ENCODE results near the gene SVBP. TPM values are rescaled to one million over a fixed set of nuclear protein-coding genes. Genes with fewer than 3 reads are reported as not detected.

SVBP gene
- total and polyA plus RNA-seq, 2 donors (not counting 1 experiment from before 2014, with no cell fraction given) = 12.6 to 21.9 TPM

GRCh38 chr1:42841010-42841409 lies 23.8 kb upstream of the SVBP start:
- CTCF ChIA-PET = no interaction called here
- POLR2A ChIA-PET = no interaction called here
- Histone ChIP-seq H3K27ac (ENCODE audit: low read length in 2 of 2) (no peak overlapping the region), H4K20me1 (ENCODE audit: control insufficient read depth, insufficient read depth, low read length, poor library complexity, severe bottlenecking) (no peaks in the 10 kb centered on the region), H3K4me3 (ENCODE audit: control extremely low read depth in 1 of 5, extremely low read depth in 1 of 5, insufficient read depth in 1 of 5, low read depth in 2 of 5, low read length in 4 of 5) (no peak overlapping the region), H3K27me3 (replicated peaks in 1 of 4; ENCODE audit: control extremely low read depth in 1 of 4, control insufficient read depth in 3 of 4, insufficient read depth in 4 of 4, low read length in 3 of 4) (no peaks in the 10 kb centered on the region), H3K36me3 (replicated peaks in 1 of 2; ENCODE audit: control extremely low read depth in 1 of 2, control insufficient read depth in 1 of 2, extremely low read depth in 1 of 2, insufficient read depth in 2 of 2, low read length in 1 of 2) (no peaks in the 10 kb centered on the region), H2AFZ (ENCODE audit: insufficient read depth, low read depth, low read length, poor library complexity, severe bottlenecking) (no peak overlapping the region), H3K9me3 (ENCODE audit: control extremely low read depth in 1 of 3, control insufficient read depth in 2 of 3, insufficient read depth in 1 of 3, low read length in 2 of 3) (no peaks in the 10 kb centered on the region), H3K9ac (ENCODE audit: low read length) (no peak overlapping the region), H3K4me2 (replicated peaks; ENCODE audit: low read depth, low read length, poor library complexity, severe bottlenecking) (no peak overlapping the region), H3K4me1 (ENCODE audit: control insufficient read depth in 2 of 2, insufficient read depth in 2 of 2, low read length in 2 of 2) (peaks cover 7 to 25% of the 10 kb centered on the region in 2 donors), H3K79me2 (ENCODE audit: control insufficient read depth, insufficient read depth, low read length) (no peaks in the 10 kb centered on the region)
- no CpG with 5 or more reads among the region's 3 CpGs for WGBS (ENCODE audit: insufficient coverage)
- H3K4me1 Mint-ChIP-seq = peaks cover 20% of the 10 kb centered on the region
- no peak overlapping the region for H3K27ac Mint-ChIP-seq
- TF ChIP-seq EZH2 (IDR thresholded peaks at IDR 0.05; ENCODE audit: borderline replicate concordance, insufficient read depth, low read depth, low read length, poor library complexity, severe bottlenecking) = no peak
- ATAC-seq (ENCODE audit: low read depth) = no peak
- H3K9me3 Mint-ChIP-seq (ENCODE audit: insufficient read depth) = no peaks in the 10 kb centered on the region
- no peak overlapping the region for H3K4me3 Mint-ChIP-seq
- DNase-seq = no peak
- intact Hi-C loops (cut with micrococcal nuclease) = no loop called here
- no peaks in the 10 kb centered on the region for H3K27me3 Mint-ChIP-seq

- H3K4me3 ChIP-seq (ENCODE audit: control extremely low read depth in 1 of 5, extremely low read depth in 1 of 5, insufficient read depth in 1 of 5, low read depth in 2 of 5, low read length in 4 of 5) = no peak overlapping the region
- no peaks in the 10 kb centered on the region for H4K20me1 ChIP-seq (ENCODE audit: control insufficient read depth, insufficient read depth, low read length, poor library complexity, severe bottlenecking)
- H3K27ac ChIP-seq (ENCODE audit: low read length in 2 of 2) = peak overlapping the region in 1 of 2 donors; percentile 31
- Mint-ChIP-seq H3K4me3 (peak overlapping the region; percentile 50), H3K9me3 (ENCODE audit: insufficient read depth) (no peaks in the 10 kb centered on the region), H3K27me3 (no peaks in the 10 kb centered on the region), H3K4me1 (peaks cover 22% of the 10 kb centered on the region), H3K27ac (peak overlapping the region; percentile 5)
- CTCF ChIA-PET = interaction anchor here (0.6 to 1.6 kb wide), 3 partner anchors 7 to 17 kb away, joined by 3 to 7 read pairs (median 4); partner anchors contain the start of gene ZNF691
- POLR2A ChIA-PET = interaction anchor here (0.6 to 0.8 kb wide), 2 partner anchors 8 to 235 kb away, joined by 3 read pairs; partner anchors contain the start of gene ZNF691
- H3K4me1 ChIP-seq (ENCODE audit: control insufficient read depth in 2 of 2, insufficient read depth in 2 of 2, low read length in 2 of 2) = peaks cover 6 to 24% of the 10 kb centered on the region in 2 donors
- ATAC-seq (ENCODE audit: low read depth) (no peak), DNase-seq (peak; percentile 42)
- H2AFZ ChIP-seq (ENCODE audit: insufficient read depth, low read depth, low read length, poor library complexity, severe bottlenecking) = peak overlapping the region; percentile 47
- no peaks in the 10 kb centered on the region for H3K27me3 ChIP-seq (replicated peaks in 1 of 4; ENCODE audit: control extremely low read depth in 1 of 4, control insufficient read depth in 3 of 4, insufficient read depth in 4 of 4, low read length in 3 of 4)
- no peaks in the 10 kb centered on the region for H3K79me2 ChIP-seq (ENCODE audit: control insufficient read depth, insufficient read depth, low read length)
- H3K9me3 ChIP-seq (ENCODE audit: control extremely low read depth in 1 of 3, control insufficient read depth in 2 of 3, insufficient read depth in 1 of 3, low read length in 2 of 3) = no peaks in the 10 kb centered on the region
- H3K36me3 ChIP-seq (replicated peaks in 1 of 2; ENCODE audit: control extremely low read depth in 1 of 2, control insufficient read depth in 1 of 2, extremely low read depth in 1 of 2, insufficient read depth in 2 of 2, low read length in 1 of 2) = no peaks in the 10 kb centered on the region
- no peak for TF ChIP-seq CTCF (IDR thresholded peaks at IDR 0.05)
- no peak for TF ChIP-seq EZH2 (IDR thresholded peaks at IDR 0.05; ENCODE audit: borderline replicate concordance, insufficient read depth, low read depth, low read length, poor library complexity, severe bottlenecking)
- H3K9ac ChIP-seq (ENCODE audit: low read length) = no peak overlapping the region
- intact Hi-C loops (cut with micrococcal nuclease) = no loop called here
- 69% methylated on average over 2 of the region's 7 CpGs for WGBS (ENCODE audit: insufficient coverage)
- peak overlapping the region; percentile 39 for H3K4me2 ChIP-seq (replicated peaks; ENCODE audit: low read depth, low read length, poor library complexity, severe bottlenecking)
These were observed 21.4 kb upstream of the SVBP start for GRCh38 chr1:42838482-42839190.
